ENCODE results near the gene CPN2.

The CPN2 gene

DNA sequence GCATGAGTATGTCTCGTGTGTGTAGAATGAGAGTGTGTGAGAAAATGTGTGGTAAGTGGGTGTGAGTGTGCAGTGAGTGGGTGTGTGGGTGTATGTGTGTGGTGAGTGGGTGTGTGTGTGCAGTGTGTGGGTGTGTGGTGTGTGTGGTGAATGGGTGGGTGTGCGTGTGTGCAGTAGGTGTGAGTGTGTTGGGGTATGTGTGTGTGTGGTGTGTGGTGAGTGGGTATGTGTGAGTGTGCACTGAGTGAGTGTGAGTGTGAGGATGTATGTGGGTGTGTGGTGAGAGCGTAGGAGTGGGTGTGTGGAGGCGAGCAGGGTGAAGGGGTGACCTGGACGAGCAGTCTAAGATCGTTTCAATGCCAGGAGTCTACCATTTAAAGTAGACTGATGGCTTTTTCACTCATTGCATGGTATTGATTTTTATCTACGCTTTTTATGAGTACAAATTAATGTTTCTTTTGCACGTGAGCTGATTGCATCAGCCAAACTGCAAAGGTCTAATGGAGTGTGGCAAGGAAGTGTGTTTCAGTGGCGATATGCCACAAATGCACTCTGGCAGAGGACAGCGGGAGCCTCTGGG, 1.6 kb upstream of the CPN2 start:
- no peak for DNase-seq (ENCODE audit: low read depth in 2 of 2)

GRCh38 chr3:194351952-194352536, 916 bp upstream of the CPN2 start:
- DNase-seq (ENCODE audit: low read depth in 2 of 2) = no peak

- no peak for DNase-seq (ENCODE audit: low read depth in 2 of 2)
Observed at GRCh38 chr3:194350726-194351071, 429 bp downstream of the CPN2 start.

GRCh38 chr3:194348354-194348753, 2.8 kb downstream of the CPN2 start:
- DNase-seq (ENCODE audit: low read depth in 2 of 2) = no peak

DNA sequence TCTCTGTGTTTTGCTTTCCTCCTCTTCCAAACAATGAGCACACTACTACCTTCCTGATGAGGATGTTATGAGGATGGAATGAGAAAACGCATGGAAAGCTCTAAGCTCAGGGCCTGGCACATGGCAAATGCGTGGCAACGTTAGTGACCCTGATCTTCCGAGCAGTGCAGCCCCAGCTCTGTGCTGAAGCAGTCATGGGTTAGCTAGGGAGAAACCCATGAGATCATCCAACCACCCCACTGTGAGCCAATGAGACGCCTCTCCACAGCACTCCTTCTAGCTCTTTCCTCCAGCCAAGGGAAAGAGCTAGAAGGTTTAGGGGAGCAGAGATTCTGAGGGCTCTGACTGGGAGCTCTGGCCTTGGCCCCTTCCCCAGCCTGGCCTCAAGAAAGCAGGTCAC, 4.5 kb downstream of the CPN2 start:
- DNase-seq (ENCODE audit: low read depth in 2 of 2) = no peak

- DNase-seq (ENCODE audit: low read depth in 2 of 2) = no peak
Observed at GRCh38 chr3:194346035-194346434, 5.1 kb downstream of the CPN2 start.

- peak in 1 of 2 donors; percentile 24 for DNase-seq (ENCODE audit: low read depth in 2 of 2)
Observed at GRCh38 chr3:194344012-194344411, 7.1 kb downstream of the CPN2 start.

- DNase-seq (ENCODE audit: low read depth in 2 of 2) = no peak
Observed at GRCh38 chr3:194343561-194343893, 7.6 kb downstream of the CPN2 start.

DNA sequence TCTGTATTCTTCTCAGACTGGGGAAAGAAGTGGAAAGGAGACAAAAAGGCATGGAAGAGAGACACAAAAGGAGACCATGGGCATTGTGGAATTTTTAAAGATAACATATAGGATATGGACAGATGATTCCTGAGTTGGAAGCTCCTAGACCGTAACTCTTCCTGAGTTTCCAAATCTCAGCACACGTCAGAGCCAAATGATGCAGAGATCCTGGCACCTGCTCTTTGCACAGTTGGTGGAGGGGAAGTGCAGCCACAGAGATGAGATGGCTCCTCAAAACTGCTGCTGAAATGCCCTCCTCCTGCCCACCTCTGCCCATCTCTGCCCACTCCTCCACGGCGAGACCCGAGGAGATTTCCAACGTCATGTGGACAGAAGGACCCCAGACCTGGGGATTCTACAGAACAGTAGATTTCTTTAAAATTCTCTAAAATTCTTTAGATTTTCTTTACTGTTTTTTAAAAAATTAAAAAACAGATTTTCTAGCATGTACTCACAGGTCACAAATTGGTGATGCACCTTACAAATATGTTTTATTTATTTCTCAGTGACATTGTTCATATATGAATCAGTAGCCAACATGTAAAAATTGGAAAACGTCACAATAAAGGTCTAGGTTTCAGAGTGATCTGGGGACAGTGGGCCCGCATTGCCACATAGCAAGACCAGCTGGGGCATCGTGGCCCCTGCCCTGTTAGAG, 8.1 kb downstream of the CPN2 start:
- DNase-seq (ENCODE audit: low read depth in 2 of 2) = no peak

DNA sequence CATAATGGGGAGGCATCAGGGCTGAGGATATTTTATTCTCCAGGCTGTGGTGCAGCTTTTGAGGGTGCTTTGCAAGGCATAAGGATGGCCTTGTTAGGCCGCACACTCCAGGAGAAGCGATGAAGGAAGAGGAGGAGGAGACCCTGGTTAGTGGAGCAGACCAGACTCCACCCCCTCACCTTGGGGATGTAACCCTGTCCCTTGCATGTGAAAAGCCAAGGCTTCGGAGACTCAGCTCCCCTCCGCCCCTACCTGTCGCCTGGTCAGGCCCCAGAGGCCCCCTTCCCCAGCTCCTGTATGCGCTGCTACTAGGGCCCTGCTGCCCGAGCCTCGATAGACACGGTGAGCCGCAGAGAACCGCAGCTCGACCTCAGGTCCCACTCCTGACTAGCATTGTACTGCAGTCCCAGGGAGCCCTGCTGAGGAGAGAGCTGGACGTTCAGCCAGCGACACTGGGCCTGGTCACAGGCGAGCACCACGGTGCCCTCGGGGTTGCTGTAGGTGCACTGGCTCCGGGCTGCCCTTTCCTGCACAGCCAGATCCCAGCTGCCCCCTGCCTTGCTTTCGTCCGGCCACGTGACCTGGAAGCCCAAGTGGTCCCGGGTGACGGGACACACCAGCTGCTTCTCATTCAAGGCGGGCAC, 10.2 kb downstream of the CPN2 start:
- no peak for DNase-seq (ENCODE audit: low read depth in 2 of 2)

DNA sequence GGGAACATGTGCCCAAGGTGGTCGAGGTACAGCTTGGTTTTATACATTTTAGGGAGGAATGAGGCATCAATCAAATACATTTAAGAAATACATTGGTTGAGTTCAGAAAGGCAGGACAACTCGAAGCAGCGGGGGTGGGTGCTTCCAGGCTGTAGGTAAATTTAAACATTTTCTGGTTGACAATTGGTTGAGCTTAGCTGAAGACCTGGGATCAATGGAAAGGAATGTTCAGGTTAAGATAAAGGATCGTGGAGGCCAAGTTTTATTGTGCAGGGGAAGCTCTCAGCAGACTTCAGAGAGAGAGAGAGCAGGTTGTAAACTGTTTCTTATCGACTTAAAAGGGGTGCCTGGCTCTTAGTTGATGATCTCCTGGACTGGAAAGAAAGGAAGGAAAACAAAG, 11.3 kb downstream of the CPN2 start:
- DNase-seq (ENCODE audit: low read depth in 2 of 2) = no peak

DNA sequence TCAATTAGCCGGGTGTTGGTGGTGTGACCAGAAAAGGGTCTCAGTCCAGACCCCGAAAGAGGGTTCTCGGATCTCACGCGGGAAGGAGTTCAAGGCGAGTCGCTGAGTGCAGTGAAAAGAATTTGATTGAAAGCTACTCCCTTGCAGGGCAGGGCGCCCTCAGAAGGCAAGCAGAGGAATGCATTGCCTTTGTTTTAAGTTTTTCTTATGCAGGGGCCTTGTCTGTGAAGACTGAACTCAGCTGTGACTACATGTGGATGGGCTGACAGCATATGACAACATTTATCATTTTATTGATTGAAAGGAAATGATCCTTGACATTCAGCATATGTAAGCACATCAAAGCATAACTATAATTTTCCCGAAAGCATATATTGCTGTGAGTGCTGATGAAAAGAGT, 11.8 kb downstream of the CPN2 start:
- no peak for DNase-seq (ENCODE audit: low read depth in 2 of 2)

GRCh38 chr3:194337965-194338753, 13.0 kb downstream of the CPN2 start:
- no peak for DNase-seq (ENCODE audit: low read depth in 2 of 2)

DNA sequence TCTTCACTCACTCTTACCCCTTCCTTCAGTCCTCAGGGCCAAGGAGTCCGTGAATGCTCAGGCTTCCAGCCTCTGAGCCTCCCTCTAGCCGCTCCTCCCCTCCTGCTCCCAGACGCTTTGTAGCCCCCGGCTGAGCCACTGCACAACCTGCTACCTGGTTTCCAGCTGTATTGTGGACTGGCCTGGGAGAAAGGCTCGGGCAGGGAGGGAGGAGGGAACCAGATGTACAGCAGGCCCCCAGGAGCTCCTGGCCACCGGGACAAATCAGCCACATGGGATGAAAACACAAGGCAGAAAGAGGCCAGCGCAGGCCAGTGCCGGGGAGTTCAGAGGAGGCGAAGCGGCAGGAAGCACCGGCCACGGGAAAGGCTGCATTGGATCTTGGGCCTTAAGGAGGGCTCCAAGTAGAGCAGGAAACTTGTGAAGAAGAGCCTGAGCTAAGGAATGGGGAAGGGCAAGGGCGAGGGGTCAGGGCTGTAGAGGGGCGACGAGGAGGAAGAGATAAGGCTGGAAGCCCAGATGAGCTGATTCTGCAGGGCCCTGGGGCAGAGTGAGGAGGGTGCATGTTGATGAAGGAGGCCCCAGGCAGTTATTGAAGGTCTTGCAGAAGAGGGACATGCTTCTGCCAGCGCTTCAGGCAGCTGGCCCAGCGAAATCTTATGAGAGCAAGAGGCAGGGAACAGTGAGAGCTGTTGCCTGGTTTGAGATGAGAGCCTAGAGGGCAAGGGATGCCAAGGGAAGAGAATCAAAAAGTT, 14.3 kb downstream of the CPN2 start:
- no peak for DNase-seq (ENCODE audit: low read depth in 2 of 2)

GRCh38 chr3:194333981-194334320, 17.2 kb downstream of the CPN2 start:
- no peak for DNase-seq (ENCODE audit: low read depth in 2 of 2)

DNA sequence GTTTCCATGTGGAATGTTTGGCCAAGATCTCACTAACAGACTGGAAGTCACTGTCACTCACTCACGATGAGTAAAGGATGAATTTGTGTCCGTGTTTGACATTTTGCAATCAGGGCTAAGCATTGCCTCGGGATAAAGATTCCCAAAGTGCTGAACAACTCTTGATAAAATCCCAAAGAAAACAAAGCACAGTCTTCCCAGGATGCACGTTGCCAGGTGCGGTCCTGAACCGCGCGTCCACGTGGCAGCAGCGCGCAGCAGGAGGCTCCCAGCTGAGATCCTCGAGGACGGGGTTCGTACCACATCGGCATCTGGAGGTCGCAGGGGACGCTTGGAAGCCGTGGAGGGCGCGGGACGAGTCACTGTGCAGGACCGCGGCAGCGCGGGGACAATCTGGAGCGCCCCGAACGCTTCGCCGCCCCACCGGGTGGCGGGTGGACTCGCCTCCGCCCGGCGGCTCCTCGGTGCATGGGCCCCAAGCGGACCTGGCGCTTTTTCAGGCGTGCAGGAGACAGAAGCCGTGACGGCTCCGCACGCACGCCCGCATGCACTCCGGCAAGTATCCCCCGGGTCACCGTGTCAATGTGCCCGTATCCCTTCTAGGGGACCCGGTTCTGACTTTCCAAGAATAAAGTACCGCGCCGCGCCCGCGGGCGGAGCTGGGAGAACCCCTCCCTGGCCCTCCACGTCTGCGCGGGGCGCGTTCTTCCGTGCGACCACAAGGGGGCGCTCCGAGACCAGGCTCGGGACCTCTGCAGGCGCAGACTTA, 17.7 kb downstream of the CPN2 start:
- DNase-seq (ENCODE audit: low read depth in 2 of 2) = peak; percentile 69

DNA sequence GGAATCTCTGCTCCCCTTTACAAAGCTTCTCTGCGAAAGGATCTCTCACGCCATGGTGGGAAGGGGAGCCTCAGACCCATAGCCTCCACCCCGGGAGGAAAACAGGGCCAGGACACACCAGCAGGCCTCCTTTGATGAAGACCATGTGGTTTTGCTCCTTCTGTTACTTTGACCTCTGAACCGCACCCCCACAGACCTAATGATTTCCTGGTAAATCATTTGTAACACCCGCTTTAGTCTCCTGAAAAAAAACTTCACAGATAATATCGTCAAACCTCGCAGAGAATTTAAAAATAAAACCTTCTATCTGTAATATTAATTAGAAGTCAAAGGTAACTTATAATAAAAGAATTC, 18.3 kb downstream of the CPN2 start:
- no peak for DNase-seq (ENCODE audit: low read depth in 2 of 2)

GRCh38 chr3:194330579-194330978, 20.5 kb downstream of the CPN2 start:
- DNase-seq (ENCODE audit: low read depth in 2 of 2) = no peak

GRCh38 chr3:194330160-194330559, 21.0 kb downstream of the CPN2 start:
- DNase-seq (ENCODE audit: low read depth in 2 of 2) = no peak

DNA sequence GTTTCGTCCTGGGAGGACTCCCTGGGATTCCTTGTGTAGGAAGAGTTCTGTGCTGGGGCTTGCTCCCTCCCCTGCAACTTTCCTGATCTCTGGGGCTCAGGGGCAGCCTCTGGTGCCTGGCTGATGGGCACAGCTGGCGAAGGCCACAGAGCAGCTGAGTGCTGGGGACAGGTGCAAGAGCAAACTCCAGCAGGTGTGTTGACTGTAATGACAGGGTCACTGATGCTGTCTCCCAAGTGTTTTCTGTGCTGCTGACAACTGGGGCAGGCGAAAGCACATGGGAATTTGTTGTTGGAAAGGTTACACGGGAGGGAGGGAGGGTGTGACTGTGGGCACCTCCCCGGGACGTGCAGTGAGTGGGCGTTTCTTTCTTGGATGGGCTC, 21.6 kb downstream of the CPN2 start:
- DNase-seq (ENCODE audit: low read depth in 2 of 2) = no peak

- no peak for DNase-seq (ENCODE audit: low read depth in 2 of 2)
Observed at GRCh38 chr3:194328942-194329582, 22.1 kb downstream of the CPN2 start.

Measured in stimulated activated CD8-positive, alpha-beta memory T cell treated with anti-CD3 and anti-CD28 coated beads, Interleukin-15, amount 100 ng/mL, for 4 hours (primary cell).